GM12872 (cell line): Measurements from ENCODE around the gene ZMYND11.

Source experiments
- CTCF ChIP-seq: IDR thresholded peaks from 3 replicates; pipeline ENCODE4 v1.5.1; 2011; ENCODE audit warnings: low read depth, mild to moderate bottlenecking, low read length, moderate library complexity; ENCODE audit not compliant: insufficient read depth

ZMYND11 gene

GRCh38 chr10:200405-200804 lies 65.2 kb downstream of the ZMYND11 start:
- TF ChIP-seq CTCF: no peak

GRCh38 chr10:201328-201771 lies 66.1 kb downstream of the ZMYND11 start:
- TF ChIP-seq CTCF: no peak

GRCh38 chr10:208616-209015 lies 73.4 kb downstream of the ZMYND11 start:
- no peak for TF ChIP-seq CTCF

GRCh38 chr10:209357-209756 lies 74.1 kb downstream of the ZMYND11 start:
- TF ChIP-seq CTCF: no peak

DNA sequence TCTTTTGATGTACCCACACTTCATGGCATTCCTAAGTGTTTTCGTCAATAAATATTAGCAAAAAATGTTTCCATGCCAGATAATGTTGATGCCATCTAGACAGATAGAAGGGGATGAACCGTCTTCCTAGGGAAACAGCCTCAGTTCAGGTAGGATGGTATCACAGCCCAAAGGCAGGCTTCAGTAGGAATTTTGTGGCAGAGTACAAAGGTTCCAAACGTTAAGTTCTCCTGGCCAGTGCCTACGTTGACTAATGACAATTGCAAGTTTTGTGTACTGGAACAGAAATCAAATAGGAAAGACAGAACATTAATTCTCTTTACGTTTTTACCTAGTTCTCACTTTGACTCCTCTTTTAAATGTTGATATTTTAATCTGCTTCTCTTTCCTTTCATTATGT lies 75.0 kb downstream of the ZMYND11 start:
- no peak for TF ChIP-seq CTCF

GRCh38 chr10:215444-215843 lies 80.2 kb downstream of the ZMYND11 start:
- no peak for TF ChIP-seq CTCF

GRCh38 chr10:218798-219197 lies 83.5 kb downstream of the ZMYND11 start:
- no peak for TF ChIP-seq CTCF

DNA sequence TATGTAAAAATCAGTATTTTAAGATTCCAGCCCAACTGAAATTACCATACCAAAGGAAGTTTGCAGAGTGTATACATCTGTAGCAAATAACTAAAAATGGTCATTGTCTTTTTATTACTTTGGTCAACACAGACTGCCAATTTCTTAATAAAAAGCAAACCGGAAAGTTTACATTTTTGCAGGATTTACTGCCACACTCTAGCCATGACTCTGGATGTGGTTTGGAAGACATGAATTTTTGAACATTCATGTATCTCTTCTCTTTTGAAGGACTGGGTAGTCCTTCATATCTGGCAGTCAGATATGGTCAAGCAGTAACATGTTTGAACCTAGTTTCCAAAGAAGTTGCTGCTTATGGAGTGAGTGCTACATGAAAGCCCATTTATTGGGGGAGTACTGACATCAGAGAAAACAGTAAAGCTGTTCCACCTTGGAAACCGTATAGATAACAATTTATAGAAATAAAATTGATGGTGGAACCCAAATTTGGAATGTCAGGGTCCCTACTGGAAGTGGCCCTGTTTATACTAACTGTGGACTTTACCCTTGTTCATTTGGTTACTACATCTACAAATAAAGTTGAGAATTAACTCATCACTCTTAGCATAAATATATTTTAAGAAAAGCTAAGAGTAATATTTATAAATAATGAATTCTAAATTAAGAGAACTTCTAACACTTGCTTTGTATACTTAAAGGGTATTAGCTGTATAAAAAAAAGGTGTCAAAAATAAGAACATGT lies 84.6 kb downstream of the ZMYND11 start:
- no peak for TF ChIP-seq CTCF
